GM21619 (cell line): ENCODE measurements around the gene PLCB4.
"Not testable (repeated sequence)": the region's sequence is repeated elsewhere in the genome, so short reads cannot be mapped to it uniquely, and the experiment has no call there.

Experiments
- ATAC-seq: cut with Tn5 transposase; IDR thresholded peaks from one replicate; pipeline ENCODE4 v1.9.1; 2021; ENCODE audit not compliant: unreplicated experiment

The PLCB4 gene

GRCh38 chr20:9068841-9069663 is at the start of gene PLCB4:
PLCB4 (plus strand) TSS chr20:9069087; CDS start chr20:9307815, 238,728 bp downstream.
- no peak for ATAC-seq

- ATAC-seq = no peak
Observed at GRCh38 chr20:9019833-9020232, 49.1 kb upstream of the PLCB4 start.

GRCh38 chr20:9021216-9021615 is 47.7 kb upstream of the PLCB4 start:
- no peak for ATAC-seq

- ATAC-seq = no peak
Observed at GRCh38 chr20:9021699-9022098, 47.2 kb upstream of the PLCB4 start.

- ATAC-seq = no peak
Observed at GRCh38 chr20:9022376-9022775, 46.5 kb upstream of the PLCB4 start.

- ATAC-seq = no peak
Observed at GRCh38 chr20:9024606-9025005, 44.3 kb upstream of the PLCB4 start.

- no peak for ATAC-seq
Observed at GRCh38 chr20:9025011-9025410, 43.9 kb upstream of the PLCB4 start.

- no peak for ATAC-seq
Observed at GRCh38 chr20:9025643-9026042, 43.2 kb upstream of the PLCB4 start.

GRCh38 chr20:9027626-9028025 is 41.3 kb upstream of the PLCB4 start:
- ATAC-seq = no peak

GRCh38 chr20:9028419-9028818 is 40.5 kb upstream of the PLCB4 start:
- no peak for ATAC-seq

- ATAC-seq = no peak
Observed at GRCh38 chr20:9031991-9032390, 36.9 kb upstream of the PLCB4 start.

GRCh38 chr20:9032758-9033157 is 36.1 kb upstream of the PLCB4 start:
- ATAC-seq = no peak

- no peak for ATAC-seq
Observed at GRCh38 chr20:9035126-9035525, 33.8 kb upstream of the PLCB4 start.

GRCh38 chr20:9036593-9036992 is 32.3 kb upstream of the PLCB4 start:
- ATAC-seq = no peak

- ATAC-seq = no peak
Observed at GRCh38 chr20:9038791-9039535, 29.9 kb upstream of the PLCB4 start.

- no peak for ATAC-seq
Observed at GRCh38 chr20:9040863-9041524, 27.9 kb upstream of the PLCB4 start.

GRCh38 chr20:9043364-9043763 is 25.5 kb upstream of the PLCB4 start:
- no peak for ATAC-seq

- not testable (repeated sequence) for ATAC-seq
Observed at GRCh38 chr20:9047928-9048327, 21.0 kb upstream of the PLCB4 start.

- ATAC-seq = no peak
Observed at GRCh38 chr20:9051508-9051907, 17.4 kb upstream of the PLCB4 start.

- ATAC-seq = no peak
Observed at GRCh38 chr20:9052136-9052535, 16.8 kb upstream of the PLCB4 start.

GRCh38 chr20:9053108-9053507 is 15.8 kb upstream of the PLCB4 start:
- ATAC-seq = no peak

GRCh38 chr20:9054176-9054575 is 14.7 kb upstream of the PLCB4 start:
- no peak for ATAC-seq
